ENCODE measurements around the gene HINT3. TPM values are rescaled to one million over a fixed set of nuclear protein-coding genes. Genes with fewer than 3 reads are reported as not detected.
"Not testable (repeated sequence)": the region's sequence is repeated elsewhere in the genome, so short reads cannot be mapped to it uniquely, and the experiment has no call there.

The HINT3 gene
- total RNA-seq, 1 donor from 2014 or later, result 20.9 TPM

GRCh38 chr6:125963817-125964216 lies 7.2 kb downstream of the HINT3 start:
- Mint-ChIP-seq H3K4me1 (ENCODE audit: low read depth) (peaks cover 5% of the 10 kb centered on the region), H3K36me3 (ENCODE audit: insufficient read depth) (peaks cover 14% of the 10 kb centered on the region), H3K27me3 (no peaks in the 10 kb centered on the region), H3K27ac (no peak overlapping the region), H3K9me3 (ENCODE audit: low read depth) (no peaks in the 10 kb centered on the region), H3K4me3 (ENCODE audit: low read depth) (no peak overlapping the region)
- no peak for DNase-seq (ENCODE audit: low spot score, unreplicated experiment)
- TF ChIP-seq CTCF (IDR thresholded peaks at IDR 0.05; ENCODE audit: unreplicated experiment), result no peak

DNA sequence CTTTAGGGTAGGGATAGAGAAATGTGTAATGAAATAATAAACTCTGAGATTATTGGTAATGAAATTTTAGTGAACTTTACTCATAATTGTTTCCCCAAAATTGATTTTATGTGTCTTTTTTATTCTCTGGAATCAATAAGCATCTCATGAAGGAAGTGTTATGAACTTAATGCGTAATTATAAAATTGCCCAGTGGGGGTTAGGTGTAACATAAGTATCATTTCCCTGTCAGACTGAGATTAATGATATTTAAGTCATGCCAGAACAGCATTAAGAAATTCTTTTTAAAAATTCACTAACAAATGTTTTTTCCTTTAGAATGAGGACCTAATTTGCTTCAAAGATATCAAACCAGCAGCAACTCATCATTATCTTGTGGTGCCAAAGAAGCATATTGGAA lies 10.0 kb downstream of the HINT3 start:
- no peak for DNase-seq (ENCODE audit: low spot score, unreplicated experiment)
- TF ChIP-seq CTCF (IDR thresholded peaks at IDR 0.05; ENCODE audit: unreplicated experiment), result no peak
- Mint-ChIP-seq H3K9me3 (ENCODE audit: low read depth) (no peaks in the 10 kb centered on the region), H3K27ac (no peak overlapping the region), H3K27me3 (no peaks in the 10 kb centered on the region), H3K4me1 (ENCODE audit: low read depth) (peaks cover 5% of the 10 kb centered on the region), H3K36me3 (ENCODE audit: insufficient read depth) (peaks cover 19% of the 10 kb centered on the region), H3K4me3 (ENCODE audit: low read depth) (no peak overlapping the region)

DNA sequence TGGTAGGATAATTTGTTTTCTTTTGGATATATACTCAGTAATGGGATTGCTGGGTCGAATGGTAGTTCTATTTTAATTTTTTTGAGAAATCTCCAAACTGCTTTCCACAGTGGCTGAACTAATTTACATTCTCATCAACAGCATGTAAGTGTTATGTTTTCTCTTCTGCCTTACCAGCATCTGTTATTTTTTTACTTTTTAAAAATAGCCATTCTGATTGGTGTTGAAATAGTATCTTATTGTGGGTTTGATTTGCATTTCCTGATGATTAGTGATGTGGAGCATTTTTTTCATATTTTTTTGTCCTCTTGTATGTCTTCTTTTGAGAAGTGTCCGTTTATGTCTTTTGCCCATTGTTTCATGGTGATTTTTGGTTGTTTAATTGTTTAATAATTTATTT lies 11.9 kb downstream of the HINT3 start:
- Mint-ChIP-seq H3K27ac (no peak overlapping the region), H3K36me3 (ENCODE audit: insufficient read depth) (peaks cover 20% of the 10 kb centered on the region), H3K4me1 (ENCODE audit: low read depth) (no peaks in the 10 kb centered on the region), H3K4me3 (ENCODE audit: low read depth) (no peak overlapping the region), H3K27me3 (no peaks in the 10 kb centered on the region), H3K9me3 (ENCODE audit: low read depth) (no peaks in the 10 kb centered on the region)
- no peak for DNase-seq (ENCODE audit: low spot score, unreplicated experiment)
- no peak for TF ChIP-seq CTCF (IDR thresholded peaks at IDR 0.05; ENCODE audit: unreplicated experiment)

DNA sequence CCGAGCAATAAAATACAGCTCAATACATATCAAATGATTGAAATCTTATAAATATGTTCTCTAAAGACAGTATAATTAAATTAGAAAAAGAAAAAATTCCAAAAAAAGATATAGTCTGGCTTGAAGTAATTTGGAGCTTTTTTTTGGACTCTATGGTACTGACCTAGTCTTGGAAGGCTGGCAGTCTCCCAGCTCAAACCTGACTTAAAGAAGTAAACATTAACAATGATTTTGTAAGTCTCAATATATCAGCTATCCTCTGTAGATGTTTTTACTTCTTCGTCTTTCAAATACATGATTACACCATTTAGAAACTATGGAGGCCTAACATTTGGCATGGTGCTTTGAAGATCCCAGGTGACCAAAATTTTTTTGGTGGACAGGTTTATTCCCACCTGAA lies 14.2 kb downstream of the HINT3 start:
- no peak for DNase-seq (ENCODE audit: low spot score, unreplicated experiment)
- Mint-ChIP-seq H3K4me1 (ENCODE audit: low read depth) (no peaks in the 10 kb centered on the region), H3K4me3 (ENCODE audit: low read depth) (no peak overlapping the region), H3K27ac (no peak overlapping the region), H3K9me3 (ENCODE audit: low read depth) (no peaks in the 10 kb centered on the region), H3K27me3 (no peaks in the 10 kb centered on the region), H3K36me3 (ENCODE audit: insufficient read depth) (peaks cover 22% of the 10 kb centered on the region)
- no peak for TF ChIP-seq CTCF (IDR thresholded peaks at IDR 0.05; ENCODE audit: unreplicated experiment)

GRCh38 chr6:125972478-125972877 lies 15.9 kb downstream of the HINT3 start:
- H3K36me3 Mint-ChIP-seq (ENCODE audit: insufficient read depth), result peaks cover 18% of the 10 kb centered on the region
- not testable (repeated sequence) for H3K27ac Mint-ChIP-seq; H3K27me3 Mint-ChIP-seq; H3K4me1 Mint-ChIP-seq (ENCODE audit: low read depth); H3K4me3 Mint-ChIP-seq (ENCODE audit: low read depth); DNase-seq (ENCODE audit: low spot score, unreplicated experiment); H3K9me3 Mint-ChIP-seq (ENCODE audit: low read depth)

GRCh38 chr6:125974214-125974866 lies 17.8 kb downstream of the HINT3 start:
- Mint-ChIP-seq H3K9me3 (ENCODE audit: low read depth) (no peaks in the 10 kb centered on the region), H3K27ac (no peak overlapping the region), H3K27me3 (no peaks in the 10 kb centered on the region), H3K4me1 (ENCODE audit: low read depth) (no peaks in the 10 kb centered on the region), H3K4me3 (ENCODE audit: low read depth) (no peak overlapping the region), H3K36me3 (ENCODE audit: insufficient read depth) (peaks cover 6% of the 10 kb centered on the region)
- DNase-seq (ENCODE audit: low spot score, unreplicated experiment), result no peak
- TF ChIP-seq CTCF (IDR thresholded peaks at IDR 0.05; ENCODE audit: unreplicated experiment), result peak; percentile 57
